Measurements from ENCODE around the gene DR1.
A peak's percentile ranks its signal among the peaks of the same experiment; 100 is the strongest.

Gene DR1

DNA sequence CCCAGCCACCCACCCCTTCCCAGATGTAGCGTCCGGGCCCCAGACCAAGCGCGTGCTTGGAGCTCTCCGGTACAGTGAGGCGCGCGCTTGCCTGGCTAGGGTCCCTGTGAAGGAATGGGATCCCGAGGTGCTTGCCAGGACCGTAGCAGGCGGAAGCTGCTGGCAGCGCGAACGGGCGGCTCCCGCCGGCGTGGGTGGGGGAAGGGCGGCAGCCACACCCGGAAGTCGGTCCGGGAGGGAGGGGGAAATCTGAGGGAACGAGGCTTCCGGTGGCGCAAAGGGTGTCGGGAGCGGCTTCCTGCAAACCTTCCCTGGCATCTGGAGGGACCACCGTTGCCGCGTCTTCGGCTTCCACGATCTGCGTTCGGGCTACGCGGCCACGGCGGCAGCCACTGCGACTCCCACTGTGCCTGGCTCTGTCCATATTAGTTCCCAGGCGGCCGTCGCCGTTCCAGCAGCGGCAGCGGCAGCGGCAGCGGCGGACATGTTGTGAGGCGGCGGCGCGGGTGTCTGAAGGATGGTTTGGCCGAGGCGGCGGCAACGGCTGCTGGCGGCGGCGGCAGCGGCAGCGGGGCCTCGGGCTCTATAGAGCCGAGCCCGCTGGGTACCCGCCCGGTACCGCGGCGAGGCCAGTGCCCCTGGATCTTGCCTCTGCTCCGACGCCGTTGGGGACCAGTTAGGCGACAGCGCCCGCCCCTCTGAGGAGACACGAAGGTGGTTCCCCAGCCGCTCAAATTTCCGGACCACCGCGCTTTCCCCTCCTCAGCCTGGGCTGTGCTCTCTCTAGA lies at the start of gene DR1:
TSS of gene DR1 (plus strand) at position 275 of the 788 bp plus-strand sequence. CDS start 739 bp downstream, outside the sequence.
- DNase-seq: peak; percentile 87

- no peak for DNase-seq
Measured at GRCh38 chr1:93296555-93297154, 49.1 kb upstream of the DR1 start.

DNA sequence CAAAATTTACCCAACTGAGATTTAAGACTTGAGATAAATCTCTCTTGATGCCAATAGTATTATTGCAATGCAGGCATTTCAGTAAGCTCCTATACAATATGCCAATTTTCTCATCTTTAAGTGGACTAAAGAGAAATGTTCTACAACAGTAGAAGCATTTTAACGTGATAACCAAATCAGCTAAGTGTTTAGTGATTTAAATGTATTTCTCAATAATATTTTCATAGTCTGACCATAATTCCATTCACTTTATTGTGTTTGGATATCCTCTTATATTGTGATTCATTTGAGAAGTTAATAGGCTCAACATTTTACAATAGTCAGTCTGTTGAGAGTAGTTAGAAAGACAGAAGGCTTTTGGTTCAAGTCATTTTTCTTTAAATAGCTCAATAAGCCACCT lies 44.6 kb upstream of the DR1 start:
- no peak for DNase-seq

DNA sequence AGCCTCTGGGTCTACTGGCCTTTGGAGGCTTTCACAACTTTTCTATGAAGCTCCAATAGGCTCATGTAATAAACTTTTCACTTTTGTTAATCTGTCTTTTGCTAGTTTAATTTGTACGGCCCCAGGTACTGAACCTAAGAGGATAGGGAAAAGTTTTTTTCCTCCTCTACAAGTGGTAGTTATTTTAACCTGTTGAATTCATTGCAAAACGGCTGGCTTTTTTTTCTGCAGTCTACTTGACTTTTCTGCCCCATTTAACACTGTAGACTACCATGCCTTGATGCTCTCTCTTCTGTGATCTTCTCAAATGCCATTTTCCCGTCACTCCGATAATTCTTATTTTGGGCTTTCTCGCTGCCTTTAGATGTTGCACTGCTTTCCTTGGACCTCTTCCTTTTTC lies 43.6 kb upstream of the DR1 start:
- no peak for DNase-seq

- peak; percentile 42 for DNase-seq
Measured at GRCh38 chr1:93304716-93305138, 41.0 kb upstream of the DR1 start.

- no peak for DNase-seq
Measured at GRCh38 chr1:93306920-93307319, 38.8 kb upstream of the DR1 start.

DNA sequence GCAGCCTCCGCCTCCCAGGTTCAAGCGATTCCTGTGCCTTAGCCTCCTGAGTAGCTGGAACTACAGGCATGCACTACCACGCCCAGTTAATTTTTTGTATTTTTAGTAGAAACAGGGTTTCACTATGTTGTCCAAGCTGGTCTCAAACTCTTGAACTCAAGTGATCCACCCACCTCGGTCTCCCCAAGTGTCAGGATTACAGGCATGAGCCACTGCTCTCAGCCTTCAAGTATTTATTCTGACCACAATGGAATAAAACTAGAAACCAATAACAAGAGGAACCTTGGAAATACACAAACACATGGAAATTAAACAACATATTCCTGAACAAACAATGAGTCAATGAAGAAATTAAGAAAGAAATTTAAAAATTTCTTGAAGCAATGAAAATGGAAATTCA lies 32.7 kb upstream of the DR1 start:
- no peak for DNase-seq

DNA sequence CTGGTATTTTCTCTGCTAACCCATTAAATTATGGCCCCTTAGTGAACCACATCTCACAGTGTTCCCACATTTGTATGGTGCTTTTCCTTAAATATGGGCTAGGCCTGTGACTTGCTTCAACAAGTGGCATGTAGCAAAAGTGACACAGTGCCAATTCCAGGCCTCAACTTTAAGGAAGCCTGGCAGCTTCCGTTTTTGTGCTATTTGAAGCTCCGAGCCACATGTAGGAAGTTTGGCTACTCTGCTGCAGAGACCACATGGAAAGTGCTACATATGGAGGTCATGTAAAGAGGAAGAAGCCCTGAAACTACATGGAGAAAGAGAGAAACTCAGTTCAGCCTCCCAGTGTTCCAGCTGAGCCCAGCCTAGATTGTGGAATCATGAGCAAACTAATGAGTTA lies 28.5 kb upstream of the DR1 start:
- no peak for DNase-seq

DNA sequence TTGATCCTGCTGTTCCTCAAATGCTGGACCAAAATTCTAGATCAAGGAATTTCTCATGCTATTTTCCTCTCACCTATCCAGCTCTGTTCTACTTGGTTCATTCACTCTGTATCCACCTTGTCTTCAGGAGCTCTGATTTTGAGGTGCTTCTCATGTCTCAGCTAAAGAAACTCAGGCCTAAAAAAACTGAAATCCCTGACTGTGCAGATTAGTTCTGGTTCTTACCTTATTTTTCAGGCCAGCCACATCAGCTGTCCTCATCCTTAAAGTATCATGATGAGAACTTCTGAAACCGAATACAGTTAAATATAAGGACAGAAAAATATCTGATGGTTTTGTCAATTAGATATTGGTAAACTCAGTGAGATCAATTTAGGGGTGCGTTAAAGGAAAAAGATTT lies 27.8 kb upstream of the DR1 start:
- no peak for DNase-seq

- DNase-seq: no peak
Measured at GRCh38 chr1:93321720-93322119, 24.0 kb upstream of the DR1 start.

DNA sequence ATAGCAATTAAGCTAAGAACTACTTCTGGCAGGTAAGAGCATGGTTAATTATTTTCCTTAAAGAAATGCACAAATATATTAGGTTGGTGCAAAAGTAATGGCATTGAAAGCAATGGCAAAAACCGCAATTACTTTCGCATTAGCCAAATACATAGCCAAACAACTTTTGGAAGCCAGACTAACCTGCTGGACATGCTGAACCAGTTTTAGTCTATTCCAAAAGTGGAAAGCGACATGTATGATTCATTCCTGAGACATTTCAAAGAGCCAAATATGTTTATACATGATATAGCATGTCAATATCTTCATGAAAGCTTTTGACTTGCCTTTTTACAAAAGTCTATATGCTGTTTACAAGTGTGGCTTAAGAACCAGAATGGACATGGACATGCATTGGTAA lies 23.4 kb upstream of the DR1 start:
- DNase-seq: no peak

DNA sequence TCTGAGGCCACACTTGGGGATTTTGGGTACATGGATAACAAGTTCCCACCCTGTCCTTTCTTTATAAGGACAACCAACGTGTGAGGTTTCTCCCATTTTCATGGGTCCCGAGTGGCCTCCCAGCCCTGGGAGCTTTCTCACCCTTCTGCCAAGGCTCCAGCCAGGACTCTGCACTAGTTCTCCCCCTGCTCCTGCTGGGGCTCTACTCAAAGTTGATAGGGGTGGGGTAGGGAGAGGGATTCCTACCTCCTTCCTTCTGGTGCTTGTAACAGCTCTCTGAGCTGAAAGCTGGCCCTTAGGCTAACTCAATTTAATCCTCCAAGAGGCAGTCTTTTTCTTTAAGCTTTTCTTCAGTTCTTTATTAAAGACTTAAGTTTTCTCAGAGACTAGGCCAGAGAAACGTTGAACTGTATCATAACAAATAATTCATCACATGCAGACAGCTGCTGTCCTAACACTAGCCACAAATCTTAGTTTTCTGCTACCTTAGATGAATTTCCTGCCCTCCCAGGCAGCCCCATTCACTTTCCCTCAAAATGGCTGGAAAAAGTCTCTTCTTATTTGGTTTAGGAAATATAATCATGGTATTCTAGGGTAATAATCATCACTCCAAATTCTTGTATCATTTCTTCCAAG lies 22.4 kb upstream of the DR1 start:
- DNase-seq: no peak

DNA sequence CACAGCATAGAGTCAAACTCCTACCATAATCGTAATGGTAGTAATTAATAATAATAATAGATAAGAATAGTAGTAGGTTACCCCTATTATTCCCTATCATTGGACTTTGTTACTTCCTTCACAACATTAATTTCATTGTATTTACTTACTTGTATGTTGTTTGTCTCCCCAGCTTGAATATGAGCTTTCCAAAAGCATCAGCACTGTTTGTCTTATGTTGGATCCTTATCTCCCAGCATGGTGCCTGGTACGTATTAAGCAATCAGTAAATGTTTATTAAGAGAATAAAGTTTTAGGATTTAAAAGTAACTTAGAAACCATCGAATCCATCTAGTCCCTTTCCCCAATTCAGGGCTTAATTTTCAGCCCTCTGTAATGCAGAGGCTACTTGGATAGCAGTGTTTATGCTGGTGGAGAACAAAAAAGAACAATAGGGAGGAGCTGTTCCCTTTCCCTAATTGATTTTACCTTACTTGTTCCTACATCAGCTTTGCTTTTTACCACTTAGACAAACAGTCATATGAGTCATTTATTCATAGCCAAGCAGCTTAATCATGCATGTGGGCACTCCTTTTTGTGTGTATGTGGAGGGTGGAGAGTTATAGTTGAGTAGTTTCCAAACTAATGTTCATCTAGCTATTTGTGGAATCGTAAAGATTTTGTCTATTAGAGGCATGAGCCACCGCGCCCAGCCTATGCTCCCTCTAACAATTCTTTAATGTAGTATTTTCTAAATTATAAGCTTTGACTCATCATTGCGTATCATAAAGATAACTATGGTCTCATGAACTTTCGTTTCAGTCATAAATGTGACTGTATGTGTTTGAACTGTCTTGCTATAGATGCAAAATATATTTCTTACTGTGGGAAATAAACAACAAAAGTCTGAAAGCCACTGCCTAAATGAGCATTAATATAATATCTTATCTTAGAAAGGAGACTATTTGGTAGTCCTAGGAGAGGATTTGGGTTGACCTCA lies 20.9 kb upstream of the DR1 start:
- DNase-seq: no peak

DNA sequence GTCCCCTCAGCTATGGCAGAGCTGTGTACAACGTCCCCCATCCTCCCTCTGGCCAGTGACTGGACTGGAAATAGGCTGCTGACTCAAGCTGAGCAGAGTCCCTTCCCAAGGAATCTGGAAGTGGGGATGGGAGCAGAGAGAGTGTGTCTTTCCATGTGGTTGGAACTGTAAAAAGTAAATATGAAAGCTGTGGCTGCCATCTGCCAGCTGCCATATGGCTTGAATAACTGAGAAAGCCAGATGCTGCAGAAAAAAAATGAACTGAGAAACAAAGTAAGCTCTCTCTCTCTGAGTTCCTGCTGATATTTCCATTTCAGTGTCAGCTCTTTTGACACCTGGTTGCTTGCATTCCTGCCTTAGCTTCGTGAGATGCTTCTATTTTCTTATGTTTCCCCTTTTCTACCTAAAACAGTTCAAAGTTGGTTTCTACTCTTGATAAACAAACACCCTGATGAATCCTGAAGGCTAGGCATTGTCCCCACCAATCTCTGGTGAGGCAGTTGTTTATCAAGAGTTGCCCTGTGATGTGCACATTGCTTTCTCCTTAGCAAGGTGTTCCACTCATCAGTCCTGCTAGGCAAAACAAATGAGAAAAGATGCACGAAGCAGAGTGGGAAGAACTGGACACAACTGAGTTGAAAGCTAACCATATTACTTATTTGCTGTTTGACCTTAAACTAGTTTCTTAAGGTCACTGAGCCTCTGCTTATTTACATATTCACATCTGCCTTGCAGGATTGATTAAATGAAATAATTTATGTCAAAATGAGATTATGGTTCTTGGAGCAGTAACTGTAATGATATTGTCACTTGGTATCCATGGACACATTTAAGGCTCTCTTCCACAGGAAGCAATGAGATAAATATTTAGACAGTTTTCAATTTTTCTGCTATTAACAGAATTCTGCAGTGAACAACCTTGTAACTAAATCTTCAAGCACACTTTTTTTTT lies 16.6 kb upstream of the DR1 start:
- DNase-seq: no peak

- no peak for DNase-seq
Measured at GRCh38 chr1:93330196-93330595, 15.5 kb upstream of the DR1 start.

GRCh38 chr1:93330617-93331016 lies 15.1 kb upstream of the DR1 start:
- no peak for DNase-seq

- no peak for DNase-seq
Measured at GRCh38 chr1:93331412-93331811, 14.3 kb upstream of the DR1 start.

- no peak for DNase-seq
Measured at GRCh38 chr1:93332368-93332767, 13.3 kb upstream of the DR1 start.

DNA sequence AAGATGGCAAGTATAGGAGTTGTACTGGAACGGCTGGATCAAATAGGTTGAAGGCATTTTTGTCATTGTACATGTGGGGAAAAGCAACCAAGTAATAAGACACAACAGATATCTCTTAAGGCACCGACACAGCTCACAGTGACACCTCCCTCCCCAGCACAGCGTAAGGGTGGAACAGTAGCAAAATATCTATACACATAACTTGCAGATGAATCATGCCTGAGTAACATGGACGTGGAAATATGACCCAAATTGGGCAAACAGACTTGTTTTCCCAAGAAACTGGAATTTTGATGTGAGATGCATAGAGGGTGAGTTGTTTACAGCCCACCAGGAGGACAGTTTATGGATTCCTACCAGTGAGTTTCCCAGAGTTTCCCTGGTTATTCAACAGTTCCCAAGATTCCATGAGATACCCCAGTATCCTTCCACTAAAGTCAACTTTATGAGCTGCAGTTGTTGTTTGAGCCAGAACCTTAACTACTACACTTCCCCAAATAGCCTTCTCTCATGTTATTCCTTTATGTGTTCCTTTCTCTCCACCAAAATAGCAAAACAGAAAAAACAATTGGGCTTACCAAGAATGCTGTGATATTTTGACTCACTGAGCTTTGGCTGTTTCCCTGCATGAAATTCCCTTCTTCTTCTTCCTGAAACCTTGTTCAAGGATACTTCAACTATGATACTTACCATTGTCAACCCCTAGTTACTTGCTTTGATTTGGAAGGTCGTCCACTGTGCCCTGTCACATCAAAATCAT lies 7.1 kb upstream of the DR1 start:
- DNase-seq: no peak

DNA sequence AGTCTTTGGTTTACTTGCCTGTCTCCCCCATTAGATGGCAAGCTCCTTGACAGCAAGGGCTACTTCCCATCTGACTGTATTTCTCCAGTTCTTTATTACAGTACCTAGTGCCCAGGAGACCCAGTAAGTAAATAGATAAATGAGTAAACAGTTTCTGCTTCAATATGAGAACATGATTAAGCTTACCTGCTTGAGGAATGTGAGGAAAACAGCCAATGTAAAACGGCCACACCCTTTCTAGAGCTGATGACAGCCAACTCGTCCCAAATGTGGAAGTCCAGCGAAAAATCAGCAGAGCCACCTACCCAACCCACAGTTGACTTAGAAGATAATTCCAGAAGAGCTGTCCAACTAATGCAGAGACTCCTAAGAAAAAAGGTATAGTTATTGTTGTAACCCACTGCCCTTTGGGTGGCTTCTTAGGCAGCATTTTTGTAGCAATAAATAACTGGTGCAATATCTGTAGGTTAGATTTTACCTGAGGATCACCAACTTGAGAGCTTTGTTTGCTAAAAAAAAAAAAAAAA lies 6.5 kb upstream of the DR1 start:
- no peak for DNase-seq

DNA sequence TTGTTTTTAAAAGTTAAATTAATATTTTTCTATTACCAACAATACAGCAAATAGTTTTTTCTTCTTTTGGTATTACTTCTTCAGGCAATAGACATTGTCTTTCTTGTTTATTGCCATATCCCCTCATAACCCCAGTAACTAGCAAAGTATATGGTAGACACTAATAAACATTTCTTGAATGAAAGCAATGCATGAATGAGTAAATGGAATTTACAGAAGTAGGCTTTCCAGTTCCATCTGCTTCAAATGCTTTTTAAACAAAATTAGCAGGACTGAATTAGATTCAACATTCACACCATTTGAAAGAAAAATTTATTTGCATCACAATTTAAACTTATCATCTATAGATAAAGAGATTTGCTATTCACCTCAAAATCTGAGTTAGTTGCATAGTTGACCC lies 5.6 kb upstream of the DR1 start:
- DNase-seq: no peak

Measured in NCI-H2227 treated with DMSO at 0.1 percent for 48 hours (cell line).